Brain microvascular endothelial cell (primary cell): ENCODE measurements around the gene SMC3.

Source experiments
- DNase-seq: peaks from one replicate; pipeline ENCODE4 v3.0.0-alpha.2; 2020
- H3K27ac ChIP-seq: fragments of 250-450 bp; sonication (Bioruptor Pico); 2 replicates; pipeline ENCODE4 v1.5.1; 2020; ENCODE audit warnings: mild to moderate bottlenecking, moderate library complexity
- H3K27me3 ChIP-seq: fragments of 250-450 bp; sonication (Bioruptor Pico); replicated peaks from 2 replicates; pipeline ENCODE4 v1.5.1; 2020; ENCODE audit warnings: mild to moderate bottlenecking
- H3K36me3 ChIP-seq: fragments of 250-450 bp; sonication (Bioruptor Pico); replicated peaks from 2 replicates; pipeline ENCODE4 v1.5.1; 2020; ENCODE audit warnings: mild to moderate bottlenecking
- H3K4me3 ChIP-seq: 2 replicates; pipeline ENCODE4 v1.5.1; 2011; ENCODE audit warnings: low read depth, mild to moderate bottlenecking, control low read depth, low read length, moderate library complexity
- in situ Hi-C: cut with HindIII; loops from 2 replicates; pipeline ENCODE4 v1.10.0; 2017; ENCODE audit warnings: low sequenced_read_pairs, low pct_ligation_motif_present
- TF ChIP-seq, protein P1 (sequence below): IDR thresholded peaks from 2 replicates; pipeline ENCODE4 v1.5.1; 2011; ENCODE audit warnings: low read depth, mild to moderate bottlenecking, moderate library complexity, low read length, control low read depth, inconsistent platforms; ENCODE audit errors: missing control alignments

Gene SMC3

DNA sequence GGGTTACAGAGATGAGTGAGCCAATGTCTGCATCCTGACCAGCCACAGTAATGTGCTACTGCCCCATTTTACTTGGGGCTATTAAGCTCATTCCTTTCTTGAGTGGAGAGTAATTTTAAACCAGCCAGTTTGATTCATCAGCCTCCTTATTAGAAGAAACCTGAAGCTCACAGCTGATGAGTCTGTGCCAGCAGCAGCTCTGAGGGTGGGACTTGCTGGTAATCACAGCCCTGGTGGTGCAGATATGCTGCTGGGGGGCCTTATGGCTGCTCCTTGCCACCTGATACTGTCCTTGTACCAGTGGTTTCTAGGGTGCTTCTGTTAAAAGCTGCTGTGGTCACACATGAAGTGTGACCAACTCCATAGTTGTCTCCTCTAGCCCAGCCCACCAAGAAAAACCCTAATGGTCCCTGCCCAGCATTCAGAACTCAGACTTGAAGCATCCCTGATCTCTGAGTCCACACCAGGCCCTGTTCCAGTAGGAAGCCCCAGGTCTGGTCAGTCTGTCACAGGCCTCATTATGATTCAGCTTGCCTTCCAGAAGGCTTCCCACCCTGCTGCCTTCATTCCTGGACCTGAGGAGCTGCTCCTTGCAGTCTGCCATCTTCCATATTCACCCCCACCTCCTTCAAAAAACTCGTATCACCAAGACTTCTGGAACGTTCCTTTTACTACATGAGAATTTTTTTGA lies 47.7 kb downstream of the SMC3 start:
- in situ Hi-C loops, result no loop called here
- TF ChIP-seq, protein P1, sequence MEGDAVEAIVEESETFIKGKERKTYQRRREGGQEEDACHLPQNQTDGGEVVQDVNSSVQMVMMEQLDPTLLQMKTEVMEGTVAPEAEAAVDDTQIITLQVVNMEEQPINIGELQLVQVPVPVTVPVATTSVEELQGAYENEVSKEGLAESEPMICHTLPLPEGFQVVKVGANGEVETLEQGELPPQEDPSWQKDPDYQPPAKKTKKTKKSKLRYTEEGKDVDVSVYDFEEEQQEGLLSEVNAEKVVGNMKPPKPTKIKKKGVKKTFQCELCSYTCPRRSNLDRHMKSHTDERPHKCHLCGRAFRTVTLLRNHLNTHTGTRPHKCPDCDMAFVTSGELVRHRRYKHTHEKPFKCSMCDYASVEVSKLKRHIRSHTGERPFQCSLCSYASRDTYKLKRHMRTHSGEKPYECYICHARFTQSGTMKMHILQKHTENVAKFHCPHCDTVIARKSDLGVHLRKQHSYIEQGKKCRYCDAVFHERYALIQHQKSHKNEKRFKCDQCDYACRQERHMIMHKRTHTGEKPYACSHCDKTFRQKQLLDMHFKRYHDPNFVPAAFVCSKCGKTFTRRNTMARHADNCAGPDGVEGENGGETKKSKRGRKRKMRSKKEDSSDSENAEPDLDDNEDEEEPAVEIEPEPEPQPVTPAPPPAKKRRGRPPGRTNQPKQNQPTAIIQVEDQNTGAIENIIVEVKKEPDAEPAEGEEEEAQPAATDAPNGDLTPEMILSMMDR, result no peak
- no peak for DNase-seq
- Histone ChIP-seq H3K27me3 (no peaks in the 10 kb centered on the region), H3K4me3 (no peak overlapping the region), H3K27ac (no peak overlapping the region), H3K36me3 (no peaks in the 10 kb centered on the region)

DNA sequence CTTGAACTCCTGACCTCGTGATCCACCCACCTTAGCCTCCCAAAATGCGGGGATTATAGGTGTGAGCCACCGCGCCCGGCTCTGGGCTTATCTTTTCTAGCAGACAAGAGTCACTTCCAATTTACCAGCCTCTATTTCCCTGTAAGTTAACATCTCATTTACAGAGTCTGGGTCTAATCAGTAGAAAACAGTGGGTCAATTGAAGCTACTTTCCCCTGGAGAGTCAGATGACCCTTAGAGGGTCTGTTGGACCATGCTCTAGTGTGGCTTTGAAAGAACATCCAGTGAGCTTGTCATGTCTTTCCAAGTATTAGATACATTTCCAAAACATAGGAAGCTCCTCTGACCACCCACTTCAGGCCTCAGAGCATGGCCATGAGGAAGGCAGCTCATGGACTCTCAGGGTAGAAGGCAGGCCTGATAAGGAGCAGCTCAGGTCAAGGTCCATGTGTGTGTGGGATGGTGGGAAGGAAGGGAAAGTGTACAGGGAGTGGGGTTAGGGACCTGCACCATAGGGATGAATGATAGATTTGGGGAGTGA lies 49.1 kb downstream of the SMC3 start:
- Histone ChIP-seq H3K27me3 (no peaks in the 10 kb centered on the region), H3K36me3 (no peaks in the 10 kb centered on the region), H3K4me3 (no peak overlapping the region), H3K27ac (no peak overlapping the region)
- DNase-seq, result no peak
- TF ChIP-seq, protein P1, result no peak
- in situ Hi-C loops, result no loop called here

DNA sequence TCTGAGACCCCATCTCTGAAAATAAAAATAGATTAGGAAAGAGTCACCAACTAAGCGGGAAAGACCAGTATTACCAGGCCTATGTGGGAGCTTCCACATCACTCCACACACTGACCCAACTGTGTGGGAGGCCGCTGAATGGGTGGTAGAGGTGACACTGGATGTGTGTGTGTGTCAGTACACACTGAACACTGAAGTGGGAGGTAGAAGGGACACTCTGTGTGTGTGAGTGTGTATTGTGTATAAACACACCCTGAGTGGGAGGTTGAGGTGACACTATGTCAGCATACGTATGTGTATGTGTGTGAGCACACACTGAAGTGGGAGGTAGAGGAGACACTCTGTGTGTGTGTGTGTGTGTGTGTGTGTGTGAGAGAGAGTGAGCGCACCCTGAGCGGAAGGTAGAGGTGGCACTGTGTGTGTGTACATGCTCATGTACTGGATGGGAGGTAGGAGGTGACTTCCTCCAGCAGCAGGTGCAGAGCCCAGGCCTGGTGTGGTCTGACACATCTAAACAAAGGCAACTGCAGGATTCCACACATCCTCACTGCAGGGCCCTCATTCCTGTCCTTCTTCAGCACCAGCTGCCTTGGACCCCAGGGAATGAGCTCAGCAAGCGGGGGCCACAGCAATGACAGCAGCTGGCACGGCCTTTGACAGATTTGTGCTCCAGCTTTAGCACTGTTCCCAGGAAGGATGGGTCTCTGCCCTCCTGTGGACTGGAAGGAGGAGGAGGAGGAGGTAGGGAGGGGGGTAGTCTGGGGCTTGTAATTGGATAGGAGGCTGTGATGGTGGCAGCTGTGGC lies 50.1 kb downstream of the SMC3 start:
- H3K27ac ChIP-seq, result no peak overlapping the region
- in situ Hi-C loops, result no loop called here
- no peaks in the 10 kb centered on the region for H3K27me3 ChIP-seq
- H3K4me3 ChIP-seq, result no peak overlapping the region
- TF ChIP-seq, protein P1, result no peak
- no peaks in the 10 kb centered on the region for H3K36me3 ChIP-seq
- DNase-seq, result no peak

DNA sequence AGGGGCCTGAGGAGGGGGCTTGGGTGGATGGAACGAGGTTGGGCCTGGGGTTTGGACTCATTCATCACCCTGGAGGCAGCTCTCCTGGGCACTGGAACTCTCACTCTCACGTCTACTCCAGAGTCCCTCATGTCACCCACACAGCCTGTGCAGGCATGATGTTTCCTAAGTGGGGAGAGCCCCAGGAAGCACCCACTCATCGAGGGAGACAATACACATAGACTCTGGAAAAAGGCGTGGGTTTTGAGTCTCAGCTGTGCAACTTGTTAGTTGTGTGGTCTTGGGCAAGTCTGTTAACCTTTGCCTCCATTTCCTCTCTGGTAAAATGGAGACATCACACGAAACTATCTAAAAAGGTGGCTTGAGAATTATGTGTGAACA lies 50.7 kb downstream of the SMC3 start:
- DNase-seq, result no peak

GRCh38 chr10:110619514-110620397 lies 52.3 kb downstream of the SMC3 start:
- in situ Hi-C loops, result no loop called here
- TF ChIP-seq, protein P1, result no peak

More for the DNA sequence above, 50.7 kb downstream of the SMC3 start:
- in situ Hi-C loops, result no loop called here
- no peak overlapping the region for H3K27ac ChIP-seq
- H3K36me3 ChIP-seq, result no peaks in the 10 kb centered on the region
- TF ChIP-seq, protein P1, result no peak
- H3K27me3 ChIP-seq, result no peaks in the 10 kb centered on the region
- H3K4me3 ChIP-seq, result no peak overlapping the region

More at GRCh38 chr10:110619514-110620397, 52.3 kb downstream of the SMC3 start:
- Histone ChIP-seq H3K27me3 (no peaks in the 10 kb centered on the region), H3K36me3 (no peaks in the 10 kb centered on the region), H3K27ac (no peak overlapping the region), H3K4me3 (no peak overlapping the region)
- DNase-seq, result no peak
